Gastroesophageal sphincter (tissue), 3 donors: Measurements from ENCODE around the gene ARHGAP19.

Source experiments
- EP300 ChIP-seq: sonication (generic); formaldehyde crosslinking; IDR thresholded peaks from one replicate; pipeline ENCODE4 v1.6.1; 2017; ENCODE audit warnings: antibody characterized with exemption, mild to moderate bottlenecking
- POLR2A ChIP-seq, 2 donors: fragments of 450-650 bp; IDR thresholded peaks; one replicate each; pipeline ENCODE4 v1.6.1; 2017; ENCODE audit warnings: antibody characterized with exemption in 2 of 2, mild to moderate bottlenecking in 2 of 2, moderate library complexity in 1 of 2
- POLR2AphosphoS5 ChIP-seq: sonication (generic); formaldehyde crosslinking; IDR thresholded peaks from one replicate; pipeline ENCODE4 v1.6.1; 2017; ENCODE audit warnings: antibody characterized with exemption
- TF ChIP-seq, protein P1 (sequence below), 4 experiments: fragments of 200-600 bp in 2 of 4; fragments of 450-650 bp in 2 of 4; sonication (generic) in 1 of 4; IDR thresholded peaks; one replicate each; pipeline ENCODE4 v1.5.1; 2017 to 2019; ENCODE audit warnings: antibody characterized with exemption in 4 of 4, mild to moderate bottlenecking in 2 of 4, moderate library complexity in 2 of 4

GRCh38 chr10:97302088-97302791, 9.8 kb upstream of the ARHGAP19 start:
- TF ChIP-seq POLR2A (IDR thresholded peaks at IDR 0.05) (no peak), POLR2AphosphoS5 (no peak), EP300 (no peak)
- TF ChIP-seq, protein P1, sequence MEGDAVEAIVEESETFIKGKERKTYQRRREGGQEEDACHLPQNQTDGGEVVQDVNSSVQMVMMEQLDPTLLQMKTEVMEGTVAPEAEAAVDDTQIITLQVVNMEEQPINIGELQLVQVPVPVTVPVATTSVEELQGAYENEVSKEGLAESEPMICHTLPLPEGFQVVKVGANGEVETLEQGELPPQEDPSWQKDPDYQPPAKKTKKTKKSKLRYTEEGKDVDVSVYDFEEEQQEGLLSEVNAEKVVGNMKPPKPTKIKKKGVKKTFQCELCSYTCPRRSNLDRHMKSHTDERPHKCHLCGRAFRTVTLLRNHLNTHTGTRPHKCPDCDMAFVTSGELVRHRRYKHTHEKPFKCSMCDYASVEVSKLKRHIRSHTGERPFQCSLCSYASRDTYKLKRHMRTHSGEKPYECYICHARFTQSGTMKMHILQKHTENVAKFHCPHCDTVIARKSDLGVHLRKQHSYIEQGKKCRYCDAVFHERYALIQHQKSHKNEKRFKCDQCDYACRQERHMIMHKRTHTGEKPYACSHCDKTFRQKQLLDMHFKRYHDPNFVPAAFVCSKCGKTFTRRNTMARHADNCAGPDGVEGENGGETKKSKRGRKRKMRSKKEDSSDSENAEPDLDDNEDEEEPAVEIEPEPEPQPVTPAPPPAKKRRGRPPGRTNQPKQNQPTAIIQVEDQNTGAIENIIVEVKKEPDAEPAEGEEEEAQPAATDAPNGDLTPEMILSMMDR (IDR thresholded peaks at IDR 0.05): no peak
